ENCODE measurements around the gene PDE8A.

DNA sequence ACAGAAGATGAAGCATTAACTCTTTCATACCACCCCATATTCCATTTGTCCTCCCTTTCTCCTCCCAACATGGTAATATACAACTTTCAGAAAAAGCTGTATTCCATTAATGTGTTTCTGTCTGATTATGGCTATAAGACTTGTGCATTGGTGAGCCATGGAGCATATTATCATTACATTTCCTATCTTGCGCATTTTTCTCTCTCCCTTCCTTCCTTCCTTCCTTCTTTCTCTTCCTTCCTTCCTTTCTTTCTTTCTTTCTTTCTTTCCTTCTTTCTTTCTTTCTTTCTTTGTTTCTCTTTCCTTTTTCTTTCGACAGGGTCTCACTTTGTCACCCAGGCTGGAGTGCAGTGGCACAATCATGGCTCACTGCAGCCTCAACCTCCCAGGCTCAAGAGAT, 25.5 kb upstream of the PDE8A start:
- TF ChIP-seq CTCF (IDR thresholded peaks at IDR 0.05; ENCODE audit: extremely low read depth in 1 of 2, insufficient read depth in 1 of 2, low read depth in 1 of 2, low read length in 2 of 2) = no peak
- TF ChIP-seq FOS (IDR thresholded peaks at IDR 0.05; ENCODE audit: borderline replicate concordance, insufficient read depth, low read length) = no peak
- TF ChIP-seq JUN (IDR thresholded peaks at IDR 0.05; ENCODE audit: borderline replicate concordance, insufficient read depth, insufficient read length, low read depth) = no peak
- no peak for TF ChIP-seq POLR2A (IDR thresholded peaks at IDR 0.05; ENCODE audit: low read depth, low read length)
- TF ChIP-seq EZH2 (IDR thresholded peaks at IDR 0.05; ENCODE audit: borderline replicate concordance, low read depth, low read length, severe bottlenecking) = no peak
- no peak for TF ChIP-seq POLR2AphosphoS5 (IDR thresholded peaks at IDR 0.05; ENCODE audit: insufficient read depth, low read depth, low read length)
- no peak for TF ChIP-seq MYC (IDR thresholded peaks at IDR 0.05; ENCODE audit: low read depth, low read length)
- no peak for TF ChIP-seq MAX (IDR thresholded peaks at IDR 0.05; ENCODE audit: insufficient read depth, insufficient read length)
- TF ChIP-seq GATA2 (IDR thresholded peaks at IDR 0.05; ENCODE audit: insufficient read depth, insufficient read length, low read depth, low read length) = no peak
